Neural crest cell (in vitro differentiated cells): ENCODE results near the gene NFXL1. TPM values are rescaled to one million over a fixed set of nuclear protein-coding genes. Genes with fewer than 3 reads are reported as not detected.

ENCODE experiments used
- DNase-seq: peaks from one replicate; pipeline ENCODE4 v3.0.0; 2021; ENCODE audit warnings: low read depth, mixed read lengths, low spot score
- H3K27ac Mint-ChIP-seq: one replicate; pipeline ENCODE4 v1.8.0; 2021; ENCODE audit warnings: mild to moderate bottlenecking, mixed read lengths; ENCODE audit not compliant: unreplicated experiment
- H3K27me3 Mint-ChIP-seq: 2 replicates; pipeline ENCODE4 v1.8.0; 2021; ENCODE audit warnings: low read depth, mild to moderate bottlenecking, mixed read lengths
- H3K36me3 Mint-ChIP-seq: 2 replicates; pipeline ENCODE4 v1.8.0; 2021; ENCODE audit warnings: low read depth, mild to moderate bottlenecking, mixed read lengths
- H3K4me1 Mint-ChIP-seq: 2 replicates; pipeline ENCODE4 v1.8.0; 2021; ENCODE audit warnings: mixed read lengths
- H3K4me3 Mint-ChIP-seq: one replicate; pipeline ENCODE4 v1.8.0; 2021; ENCODE audit warnings: mild to moderate bottlenecking, mixed read lengths
- H3K9me3 Mint-ChIP-seq: 2 replicates; pipeline ENCODE4 v1.8.0; 2021; ENCODE audit warnings: mixed read lengths
- CTCF ChIP-seq: fragments of 200-600 bp; sonication (generic); conservative IDR thresholded peaks from 2 replicates; pipeline ENCODE4 v1.5.0; 2021; ENCODE audit warnings: antibody characterized with exemption, mild to moderate bottlenecking
- long read RNA-seq: library from polyadenylated mRNA; unstranded; transcript quantifications from one replicate; pipeline ENCODE4 v2.0.0, GENCODE V29; 2020
- total RNA-seq: library from RNA; stranded (reverse); gene quantifications from 2 replicates; pipeline ENCODE4 v1.2.1, GENCODE V29; 2021

NFXL1 gene
- 18.5 and 19.7 TPM in 2 replicates for total RNA-seq
- long read RNA-seq, partial matches to known transcripts: 19 of 24 reads
- long read RNA-seq, other reads (novel, unspliced or antisense): 2 of 24 reads

- peak; percentile 90 for DNase-seq
These were observed at the start of gene NFXL1 for GRCh38 chr4:47914220-47914925. TSS of gene NFXL1 (minus strand) at chr4:47914583. CDS start at chr4:47914203, 380 bp downstream.

DNA sequence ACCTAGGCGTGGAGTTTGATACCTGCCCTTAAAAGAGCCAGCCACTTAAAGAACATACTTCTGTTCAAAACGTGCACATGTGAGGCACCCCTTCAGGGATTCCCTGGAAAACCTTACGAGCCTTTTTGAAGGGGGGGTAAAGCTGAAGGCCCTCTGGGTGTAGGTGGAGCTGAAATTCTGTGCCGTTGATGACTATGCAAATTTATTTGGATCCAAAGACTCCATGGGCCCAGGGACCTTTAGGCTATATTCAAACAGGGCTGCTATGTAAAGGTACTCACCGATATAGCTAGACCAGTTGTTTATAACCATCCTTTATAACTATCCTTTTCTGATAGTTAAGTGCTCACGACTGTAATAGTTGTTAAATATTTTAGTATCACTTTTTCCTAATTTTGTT, 40.3 kb upstream of the NFXL1 start:
- H3K36me3 Mint-ChIP-seq: no peaks in the 10 kb centered on the region
- H3K4me3 Mint-ChIP-seq: no peak overlapping the region
- H3K4me1 Mint-ChIP-seq: no peaks in the 10 kb centered on the region
- TF ChIP-seq CTCF: no peak
- DNase-seq: no peak
- no peak overlapping the region for H3K27ac Mint-ChIP-seq
- H3K9me3 Mint-ChIP-seq: peaks cover 2% of the 10 kb centered on the region
- no peaks in the 10 kb centered on the region for H3K27me3 Mint-ChIP-seq

More at GRCh38 chr4:47914220-47914925, at the start of gene NFXL1:
- H3K9me3 Mint-ChIP-seq: peaks cover 5% of the 10 kb centered on the region
- H3K4me1 Mint-ChIP-seq: peaks cover 34% of the 10 kb centered on the region
- H3K36me3 Mint-ChIP-seq: peaks cover 10% of the 10 kb centered on the region
- H3K27ac Mint-ChIP-seq: peak within 1 kb of the TSS; percentile 97
- no peak for TF ChIP-seq CTCF
- peak within 1 kb of the TSS; percentile 100 for H3K4me3 Mint-ChIP-seq
- no peaks in the 10 kb centered on the region for H3K27me3 Mint-ChIP-seq

GRCh38 chr4:47954245-47954644, 39.9 kb upstream of the NFXL1 start:
- H3K9me3 Mint-ChIP-seq: peaks cover 2% of the 10 kb centered on the region
- TF ChIP-seq CTCF: no peak
- H3K36me3 Mint-ChIP-seq: no peaks in the 10 kb centered on the region
- no peak for DNase-seq
- no peaks in the 10 kb centered on the region for H3K27me3 Mint-ChIP-seq
- H3K4me3 Mint-ChIP-seq: no peak overlapping the region
- H3K27ac Mint-ChIP-seq: no peak overlapping the region
- H3K4me1 Mint-ChIP-seq: no peaks in the 10 kb centered on the region

GRCh38 chr4:47945930-47946726, 31.7 kb upstream of the NFXL1 start:
- Mint-ChIP-seq H3K4me3 (no peak overlapping the region), H3K4me1 (no peaks in the 10 kb centered on the region), H3K36me3 (no peaks in the 10 kb centered on the region), H3K27ac (no peak overlapping the region), H3K9me3 (no peaks in the 10 kb centered on the region), H3K27me3 (no peaks in the 10 kb centered on the region)
- TF ChIP-seq CTCF: no peak
- no peak for DNase-seq

DNA sequence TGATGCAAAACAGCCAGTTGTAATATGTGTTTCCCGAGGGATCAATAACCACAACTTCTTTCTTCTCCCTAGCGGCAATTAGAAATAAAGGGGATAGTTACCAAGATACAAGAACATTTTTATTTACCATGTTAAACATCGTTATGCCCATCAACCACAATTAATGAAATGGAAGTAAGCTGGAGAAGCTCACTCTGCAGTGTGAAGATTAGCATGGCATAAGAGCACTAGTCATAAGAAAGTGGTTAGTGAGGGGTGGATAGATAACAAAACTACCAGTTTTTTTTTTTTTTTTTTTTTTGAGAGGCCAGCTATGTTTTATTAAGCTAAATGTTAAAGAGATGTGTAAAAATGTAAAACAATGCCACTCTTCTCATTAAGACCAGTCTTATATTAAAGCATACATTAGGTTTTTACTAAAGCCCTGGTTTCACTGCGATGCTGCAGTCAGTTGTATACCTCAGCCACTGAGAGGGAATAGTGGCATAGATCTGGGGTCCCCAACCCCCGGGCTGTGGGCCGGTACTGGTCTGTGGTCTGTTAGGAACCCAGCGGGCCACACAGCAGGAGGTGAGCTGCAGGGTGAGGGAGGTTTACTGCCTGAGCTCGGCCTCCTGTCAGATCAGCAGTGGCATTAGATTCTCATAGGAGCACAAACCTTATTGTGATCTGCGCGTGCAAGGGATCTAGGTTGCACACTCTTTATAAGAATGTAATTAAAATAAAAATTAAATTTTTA, 27.9 kb upstream of the NFXL1 start:
- DNase-seq: no peak
- Mint-ChIP-seq H3K4me3 (no peak overlapping the region), H3K27me3 (no peaks in the 10 kb centered on the region), H3K36me3 (no peaks in the 10 kb centered on the region), H3K4me1 (no peaks in the 10 kb centered on the region), H3K27ac (no peak overlapping the region), H3K9me3 (no peaks in the 10 kb centered on the region)
- no peak for TF ChIP-seq CTCF
